ENCODE results near the gene MYRIP.

Gene MYRIP

DNA sequence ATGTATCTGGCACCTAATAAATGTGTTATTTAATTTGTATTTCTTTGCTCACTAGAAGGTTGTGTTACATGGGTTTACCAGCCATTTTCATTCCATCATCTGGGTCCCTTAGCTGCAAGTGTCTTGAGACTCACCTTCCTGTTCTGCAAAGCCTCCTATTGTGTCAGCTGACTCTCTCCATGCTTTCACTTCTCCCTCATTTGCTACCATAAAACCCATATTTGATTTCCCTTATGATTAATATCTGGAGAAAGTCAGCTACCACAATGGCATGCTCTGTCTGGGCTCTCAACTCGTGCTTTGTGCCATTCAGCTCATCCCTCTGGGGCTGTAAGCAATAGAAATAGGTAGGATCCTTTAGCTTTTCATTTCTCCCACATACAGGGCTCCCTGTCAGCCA lies 420.6 kb downstream of the MYRIP start:
- H3K4me3 ChIP-seq (ENCODE audit: insufficient read depth, low read depth, low read length) = no peak overlapping the region
- H3K27me3 ChIP-seq (ENCODE audit: control insufficient read depth, insufficient read depth, low read length, poor library complexity, severe bottlenecking) = no peaks in the 10 kb centered on the region
- H3K4me1 ChIP-seq (ENCODE audit: control insufficient read depth, insufficient read depth, low read length) = no peaks in the 10 kb centered on the region
- no peak overlapping the region for H3K27ac ChIP-seq (ENCODE audit: insufficient read depth, low read depth, low read length, poor library complexity, severe bottlenecking)
- no peaks in the 10 kb centered on the region for H3K9me3 ChIP-seq (ENCODE audit: control insufficient read depth, low read length)
- H3K36me3 ChIP-seq (ENCODE audit: control insufficient read depth, insufficient read depth, low read length) = no peaks in the 10 kb centered on the region
- WGBS, 2 experiments = 83 to 92% methylated on average over 1 of the region's 1 CpG

DNA sequence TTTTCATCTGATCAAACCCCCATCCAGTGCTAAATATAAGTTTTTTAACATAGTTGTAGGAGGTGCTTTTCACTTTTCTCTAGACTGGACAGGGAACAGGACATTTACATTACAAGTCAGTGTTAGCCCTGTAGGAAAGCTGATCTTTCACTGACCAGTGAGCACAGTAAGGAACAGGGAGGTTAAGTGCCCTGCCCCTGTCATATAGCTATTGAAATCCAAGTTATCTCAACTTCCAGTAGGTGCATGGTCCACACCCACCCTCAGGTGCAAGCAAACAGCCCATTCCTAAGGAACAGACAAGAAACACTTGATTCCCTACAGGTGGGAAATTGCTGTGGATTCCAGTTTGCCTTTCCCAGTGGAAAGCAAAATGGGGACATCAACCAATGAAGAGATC lies 421.0 kb downstream of the MYRIP start:
- Histone ChIP-seq H3K27ac (ENCODE audit: insufficient read depth, low read depth, low read length, poor library complexity, severe bottlenecking) (no peak overlapping the region), H3K27me3 (ENCODE audit: control insufficient read depth, insufficient read depth, low read length, poor library complexity, severe bottlenecking) (no peaks in the 10 kb centered on the region), H3K4me1 (ENCODE audit: control insufficient read depth, insufficient read depth, low read length) (no peaks in the 10 kb centered on the region), H3K9me3 (ENCODE audit: control insufficient read depth, low read length) (no peaks in the 10 kb centered on the region), H3K36me3 (ENCODE audit: control insufficient read depth, insufficient read depth, low read length) (no peaks in the 10 kb centered on the region), H3K4me3 (ENCODE audit: insufficient read depth, low read depth, low read length) (no peak overlapping the region)

DNA sequence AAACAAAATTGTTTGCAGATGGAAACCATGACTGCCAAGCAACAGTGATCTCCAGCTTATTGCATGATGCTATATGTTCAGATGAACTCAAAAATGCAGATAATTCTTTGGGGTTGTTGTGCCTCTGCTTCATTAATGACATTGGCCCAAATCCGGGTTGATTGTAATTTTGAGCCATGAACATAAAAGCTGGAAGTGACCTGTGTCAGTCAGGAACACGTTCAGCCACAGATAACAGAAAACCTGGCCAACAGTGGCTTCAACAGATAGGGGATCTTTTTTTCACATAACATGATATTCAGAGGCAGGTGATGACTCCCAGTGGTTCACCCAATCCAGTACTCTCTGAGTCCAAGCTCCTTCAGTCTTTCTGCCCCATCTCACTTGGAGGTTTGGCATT lies 423.2 kb downstream of the MYRIP start:
- 89 to 90% methylated on average over 2 of the region's 2 CpGs for WGBS, 2 experiments
- Histone ChIP-seq H3K36me3 (ENCODE audit: control insufficient read depth, insufficient read depth, low read length) (no peaks in the 10 kb centered on the region), H3K4me3 (ENCODE audit: insufficient read depth, low read depth, low read length) (no peak overlapping the region), H3K4me1 (ENCODE audit: control insufficient read depth, insufficient read depth, low read length) (no peaks in the 10 kb centered on the region), H3K27me3 (ENCODE audit: control insufficient read depth, insufficient read depth, low read length, poor library complexity, severe bottlenecking) (no peaks in the 10 kb centered on the region), H3K27ac (ENCODE audit: insufficient read depth, low read depth, low read length, poor library complexity, severe bottlenecking) (no peak overlapping the region), H3K9me3 (ENCODE audit: control insufficient read depth, low read length) (no peaks in the 10 kb centered on the region)

DNA sequence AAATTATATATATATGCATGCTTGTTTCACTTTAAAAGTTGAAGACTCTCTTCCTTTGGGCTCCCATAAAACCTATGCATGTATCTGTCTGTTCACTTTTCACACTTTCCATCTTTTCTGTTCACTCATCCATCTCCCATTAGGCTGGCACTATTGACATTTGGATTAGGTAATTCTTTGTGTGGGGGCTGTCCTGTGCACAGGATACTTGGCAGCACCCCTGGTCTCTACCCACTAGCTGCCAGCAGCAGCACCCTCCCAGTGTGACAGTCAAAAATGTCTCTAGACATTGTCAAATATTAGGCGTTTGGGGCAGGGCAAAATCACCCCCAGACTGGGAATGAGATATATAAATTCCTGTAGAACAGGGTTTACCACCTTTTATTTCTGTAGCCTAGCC lies 427.8 kb downstream of the MYRIP start:
- H3K27ac ChIP-seq (ENCODE audit: insufficient read depth, low read depth, low read length, poor library complexity, severe bottlenecking) = no peak overlapping the region
- peaks cover 7% of the 10 kb centered on the region for H3K4me1 ChIP-seq (ENCODE audit: control insufficient read depth, insufficient read depth, low read length)
- no peaks in the 10 kb centered on the region for H3K36me3 ChIP-seq (ENCODE audit: control insufficient read depth, insufficient read depth, low read length)
- 93 to 100% methylated on average over 1 of the region's 1 CpG for WGBS, 2 experiments
- H3K27me3 ChIP-seq (ENCODE audit: control insufficient read depth, insufficient read depth, low read length, poor library complexity, severe bottlenecking) = no peaks in the 10 kb centered on the region
- no peaks in the 10 kb centered on the region for H3K9me3 ChIP-seq (ENCODE audit: control insufficient read depth, low read length)
- H3K4me3 ChIP-seq (ENCODE audit: insufficient read depth, low read depth, low read length) = no peak overlapping the region

DNA sequence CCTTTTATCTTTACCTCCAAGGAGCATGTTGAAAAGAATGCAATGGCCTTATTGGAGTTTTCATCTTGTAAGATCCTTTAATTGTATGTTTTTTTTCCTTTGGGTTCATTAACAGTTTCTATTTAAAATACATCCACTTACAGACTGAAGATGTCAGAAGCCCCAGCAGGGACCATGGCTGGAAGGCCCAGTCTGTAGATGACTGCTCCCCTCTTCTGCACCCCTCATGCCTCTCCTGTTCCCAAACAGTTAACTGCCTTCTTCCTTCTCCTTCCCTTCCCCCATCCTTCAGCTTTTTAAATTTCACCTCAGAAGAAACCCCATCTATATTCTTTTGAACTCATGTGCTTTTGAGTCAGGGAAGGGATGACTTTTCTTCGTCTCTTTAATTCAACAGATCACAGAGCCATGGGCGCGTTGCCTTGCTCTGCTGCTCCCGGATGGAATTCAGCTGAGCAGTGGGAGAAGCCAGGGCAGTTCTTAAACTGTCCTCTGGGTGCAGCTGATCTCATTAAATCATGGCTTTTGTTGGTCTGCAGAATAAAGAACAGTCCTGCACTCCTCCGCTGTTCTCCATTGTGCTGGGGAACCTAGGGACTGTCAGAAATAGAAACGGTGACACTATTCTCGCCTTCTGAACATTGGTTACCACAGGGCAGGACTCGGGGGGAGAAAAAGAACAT lies 428.6 kb downstream of the MYRIP start:
- Histone ChIP-seq H3K27me3 (ENCODE audit: control insufficient read depth, insufficient read depth, low read length, poor library complexity, severe bottlenecking) (no peaks in the 10 kb centered on the region), H3K36me3 (ENCODE audit: control insufficient read depth, insufficient read depth, low read length) (no peaks in the 10 kb centered on the region), H3K4me3 (ENCODE audit: insufficient read depth, low read depth, low read length) (no peak overlapping the region), H3K27ac (ENCODE audit: insufficient read depth, low read depth, low read length, poor library complexity, severe bottlenecking) (no peak overlapping the region), H3K9me3 (ENCODE audit: control insufficient read depth, low read length) (no peaks in the 10 kb centered on the region), H3K4me1 (ENCODE audit: control insufficient read depth, insufficient read depth, low read length) (peaks cover 7% of the 10 kb centered on the region)
- 38 to 39% methylated on average over 8 of the region's 8 CpGs for WGBS, 2 experiments

DNA sequence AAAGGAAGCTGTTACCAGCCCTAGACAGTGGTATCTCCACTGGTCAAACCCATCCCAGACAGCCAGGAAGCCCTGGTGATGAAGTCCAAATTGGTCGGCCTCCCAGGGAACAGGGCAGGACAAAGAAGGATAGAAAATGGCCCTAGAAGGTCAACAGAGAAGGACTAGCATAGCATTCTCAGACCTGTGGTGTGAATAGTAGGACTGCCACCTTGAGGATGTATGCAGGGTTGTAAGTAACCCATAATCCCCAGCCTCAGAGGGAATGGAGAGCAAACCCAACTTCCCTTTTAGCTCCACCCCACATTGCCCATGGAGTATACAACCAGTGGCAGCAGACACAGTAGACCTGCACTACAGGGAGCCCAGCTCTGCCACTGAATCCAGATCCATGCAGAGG lies 431.5 kb downstream of the MYRIP start:
- Histone ChIP-seq H3K36me3 (ENCODE audit: control insufficient read depth, insufficient read depth, low read length) (no peaks in the 10 kb centered on the region), H3K4me1 (ENCODE audit: control insufficient read depth, insufficient read depth, low read length) (peaks cover 7% of the 10 kb centered on the region), H3K27me3 (ENCODE audit: control insufficient read depth, insufficient read depth, low read length, poor library complexity, severe bottlenecking) (no peaks in the 10 kb centered on the region), H3K27ac (ENCODE audit: insufficient read depth, low read depth, low read length, poor library complexity, severe bottlenecking) (no peak overlapping the region), H3K4me3 (ENCODE audit: insufficient read depth, low read depth, low read length) (no peak overlapping the region), H3K9me3 (ENCODE audit: control insufficient read depth, low read length) (no peaks in the 10 kb centered on the region)
- 95 to 100% methylated on average over 1 of the region's 1 CpG for WGBS, 2 experiments

DNA sequence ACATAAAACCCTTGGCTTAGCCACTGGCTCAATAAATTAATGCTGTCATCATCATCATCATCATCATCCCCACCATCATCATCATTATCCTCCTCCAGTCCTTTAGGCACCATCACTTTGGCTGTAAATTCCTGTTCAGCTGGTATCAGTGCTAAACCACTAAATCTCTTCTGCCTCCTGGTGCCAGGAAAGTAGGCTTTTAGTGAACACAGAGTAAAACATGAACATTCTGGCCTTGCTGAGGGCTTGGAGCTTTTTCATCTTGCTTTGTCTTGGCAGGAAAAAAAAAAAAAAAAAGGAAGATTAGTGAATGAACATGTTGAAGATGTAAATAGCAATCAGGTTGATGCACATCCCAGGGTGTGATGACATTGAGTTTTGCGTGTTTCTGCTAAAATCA lies 432.8 kb downstream of the MYRIP start:
- H3K27me3 ChIP-seq (ENCODE audit: control insufficient read depth, insufficient read depth, low read length, poor library complexity, severe bottlenecking) = no peaks in the 10 kb centered on the region

DNA sequence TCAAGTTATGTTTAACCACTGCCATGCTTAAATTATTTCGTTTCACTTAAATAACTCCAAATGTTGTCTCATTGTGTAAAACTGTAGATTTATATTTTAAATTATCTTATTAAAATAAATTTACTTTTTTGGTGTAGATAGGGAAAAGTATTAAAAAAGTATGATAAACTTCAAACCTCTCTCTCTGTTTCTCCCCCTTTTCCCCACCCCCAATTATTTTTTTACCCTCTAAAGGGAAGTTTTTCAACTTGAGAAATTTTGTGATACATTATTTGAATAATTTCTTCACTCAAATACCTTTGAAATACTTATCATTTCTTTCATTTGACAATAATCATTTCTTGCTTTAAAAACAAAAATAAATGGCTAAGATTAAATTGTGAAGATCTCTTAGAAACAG lies 433.2 kb downstream of the MYRIP start:
- no peaks in the 10 kb centered on the region for H3K36me3 ChIP-seq (ENCODE audit: control insufficient read depth, insufficient read depth, low read length)
- H3K9me3 ChIP-seq (ENCODE audit: control insufficient read depth, low read length) = no peaks in the 10 kb centered on the region
- no peak overlapping the region for H3K4me3 ChIP-seq (ENCODE audit: insufficient read depth, low read depth, low read length)
- no peaks in the 10 kb centered on the region for H3K27me3 ChIP-seq (ENCODE audit: control insufficient read depth, insufficient read depth, low read length, poor library complexity, severe bottlenecking)
- peaks cover 7% of the 10 kb centered on the region for H3K4me1 ChIP-seq (ENCODE audit: control insufficient read depth, insufficient read depth, low read length)
- WGBS, 2 experiments = no CpG with 5 or more reads among the region's 1 CpG
- H3K27ac ChIP-seq (ENCODE audit: insufficient read depth, low read depth, low read length, poor library complexity, severe bottlenecking) = no peak overlapping the region

More for the DNA sequence above, 432.8 kb downstream of the MYRIP start:
- Histone ChIP-seq H3K27ac (ENCODE audit: insufficient read depth, low read depth, low read length, poor library complexity, severe bottlenecking) (no peak overlapping the region), H3K36me3 (ENCODE audit: control insufficient read depth, insufficient read depth, low read length) (no peaks in the 10 kb centered on the region), H3K4me1 (ENCODE audit: control insufficient read depth, insufficient read depth, low read length) (peaks cover 7% of the 10 kb centered on the region), H3K4me3 (ENCODE audit: insufficient read depth, low read depth, low read length) (no peak overlapping the region), H3K9me3 (ENCODE audit: control insufficient read depth, low read length) (no peaks in the 10 kb centered on the region)
- 95 to 100% methylated on average over 1 of the region's 1 CpG for WGBS, 2 experiments

DNA sequence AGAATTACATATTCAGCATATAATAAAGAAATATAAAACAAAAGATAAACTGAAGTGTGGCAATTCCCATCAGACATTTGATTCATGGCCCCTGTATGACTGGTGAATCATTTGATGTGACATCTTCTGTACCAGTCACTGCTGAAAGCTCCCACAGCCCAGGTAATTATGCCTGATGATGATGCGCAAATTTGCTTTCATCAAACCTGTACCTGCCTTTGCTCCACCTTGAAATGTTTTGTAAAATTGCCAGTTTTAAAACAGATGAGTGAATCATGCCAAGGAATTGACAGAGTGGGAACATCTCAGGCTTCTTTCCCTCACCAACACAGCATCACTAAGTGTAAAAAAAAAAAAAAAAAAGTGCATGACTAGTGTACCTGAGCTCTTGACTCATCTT lies 433.6 kb downstream of the MYRIP start:
- Histone ChIP-seq H3K4me3 (ENCODE audit: insufficient read depth, low read depth, low read length) (no peak overlapping the region), H3K4me1 (ENCODE audit: control insufficient read depth, insufficient read depth, low read length) (peaks cover 3% of the 10 kb centered on the region), H3K36me3 (ENCODE audit: control insufficient read depth, insufficient read depth, low read length) (no peaks in the 10 kb centered on the region), H3K27me3 (ENCODE audit: control insufficient read depth, insufficient read depth, low read length, poor library complexity, severe bottlenecking) (no peaks in the 10 kb centered on the region), H3K9me3 (ENCODE audit: control insufficient read depth, low read length) (no peaks in the 10 kb centered on the region), H3K27ac (ENCODE audit: insufficient read depth, low read depth, low read length, poor library complexity, severe bottlenecking) (no peak overlapping the region)
- 88 to 100% methylated on average over 1 of the region's 1 CpG for WGBS, 2 experiments

DNA sequence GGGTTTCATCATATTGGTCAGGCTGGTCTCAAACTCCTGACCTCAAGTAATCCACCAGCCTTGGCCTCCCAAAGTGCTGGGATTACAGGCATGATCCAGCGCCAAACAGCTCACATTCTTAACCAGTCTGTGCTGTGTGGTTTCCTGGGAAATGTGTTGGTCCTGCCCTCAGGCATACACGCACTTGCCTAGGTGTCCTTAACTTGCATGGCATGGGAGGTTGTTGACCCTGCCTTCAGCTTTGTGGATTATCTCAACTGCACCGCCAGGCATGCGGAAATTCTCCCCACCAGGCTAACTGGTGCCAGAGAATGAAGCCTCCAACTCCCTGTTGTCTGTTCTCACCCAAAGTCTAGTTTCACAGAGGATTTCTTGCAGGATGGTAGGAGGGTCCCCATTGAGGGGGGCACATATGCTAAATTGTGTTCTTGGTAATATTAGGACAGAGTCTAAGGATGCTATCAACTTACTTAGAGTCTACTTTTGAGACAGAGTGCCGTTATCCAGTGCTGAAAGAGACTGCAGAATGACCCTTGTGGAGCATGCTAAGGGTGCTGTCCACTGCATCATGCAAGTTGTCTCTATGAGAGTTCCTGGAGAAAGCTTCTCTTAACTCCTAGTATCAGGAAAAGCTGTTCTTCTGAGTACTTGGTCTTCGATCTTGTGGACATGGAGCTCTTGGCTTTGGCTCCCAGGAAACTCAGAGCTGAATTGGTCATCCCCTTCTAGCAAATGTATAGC lies 438.5 kb downstream of the MYRIP start:
- no peaks in the 10 kb centered on the region for H3K9me3 ChIP-seq (ENCODE audit: control insufficient read depth, low read length)
- no peaks in the 10 kb centered on the region for H3K36me3 ChIP-seq (ENCODE audit: control insufficient read depth, insufficient read depth, low read length)
- no peak overlapping the region for H3K27ac ChIP-seq (ENCODE audit: insufficient read depth, low read depth, low read length, poor library complexity, severe bottlenecking)
- H3K27me3 ChIP-seq (ENCODE audit: control insufficient read depth, insufficient read depth, low read length, poor library complexity, severe bottlenecking) = no peaks in the 10 kb centered on the region
- 94 to 96% methylated on average over 6 of the region's 6 CpGs for WGBS, 2 experiments
- H3K4me3 ChIP-seq (ENCODE audit: insufficient read depth, low read depth, low read length) = no peak overlapping the region
- H3K4me1 ChIP-seq (ENCODE audit: control insufficient read depth, insufficient read depth, low read length) = no peaks in the 10 kb centered on the region
